H1 (cell line): ENCODE results near the gene SOWAHC. TPM values are rescaled to one million over a fixed set of nuclear protein-coding genes. Genes with fewer than 3 reads are reported as not detected.

Source experiments
- CTCF ChIA-PET: fragments of 300-600 bp; sonication (Branson Sonifier 250); formaldehyde crosslinking; loops from one replicate; lab custom pipeline; 2021; ENCODE audit not compliant: partially characterized antibody; lab: Charles Lee
- POLR2A ChIA-PET: fragments of 300-600 bp; sonication (Branson Sonifier 250); formaldehyde crosslinking; loops from one replicate; lab custom pipeline; 2021; ENCODE audit warnings: inconsistent platforms; ENCODE audit not compliant: partially characterized antibody; lab: Charles Lee
- DNase-seq, 2 experiments: peaks; one replicate each; pipeline versions ENCODE4 v3.0.0 to v3.0.0-alpha.2; 2010 to 2022; ENCODE audit warnings: low spot score in 2 of 2, low read depth in 1 of 2, mixed read lengths in 1 of 2
- FAIRE-seq: peaks from 2 replicates; lab custom pipeline; 2011; peaks lifted over from hg19 to GRCh38; lab: Jason Lieb, UNC
- H2AFZ ChIP-seq: 2 replicates; pipeline ENCODE4 v1.8.1; 2012; ENCODE audit warnings: low read length, inconsistent platforms
- H2AK5ac ChIP-seq: 2 replicates; pipeline ENCODE4 v1.6.1; 2013; ENCODE audit warnings: low read depth, low read length
- H2BK120ac ChIP-seq: replicated peaks from 2 replicates; pipeline ENCODE3; 2013; ENCODE audit warnings: low read depth, low read length, inconsistent platforms
- H2BK12ac ChIP-seq: 2 replicates; pipeline ENCODE4 v1.6.1; 2013; ENCODE audit warnings: low read depth, low read length
- H2BK15ac ChIP-seq: 2 replicates; pipeline ENCODE4 v1.6.1; 2013; ENCODE audit warnings: low read length
- H2BK20ac ChIP-seq: 2 replicates; pipeline ENCODE4 v1.6.1; 2013; ENCODE audit warnings: low read length
- H2BK5ac ChIP-seq: 2 replicates; pipeline ENCODE4 v1.6.1; 2013; ENCODE audit warnings: low read depth, low read length
- H3K14ac ChIP-seq: 2 replicates; pipeline ENCODE4 v1.6.1; 2013; ENCODE audit warnings: inconsistent platforms; ENCODE audit not compliant: insufficient read length
- H3K18ac ChIP-seq: 2 replicates; pipeline ENCODE4 v1.6.1; 2013; ENCODE audit warnings: low read length; ENCODE audit errors: extremely low read depth
- H3K23ac ChIP-seq: 2 replicates; pipeline ENCODE4 v1.6.1; 2013; ENCODE audit warnings: inconsistent platforms; ENCODE audit not compliant: insufficient read length
- H3K23me2 ChIP-seq: 2 replicates; pipeline ENCODE4 v1.6.1; 2013; ENCODE audit warnings: low read depth, low read length
- H3K27ac ChIP-seq: 2 replicates; pipeline ENCODE4 v1.6.1; 2011; ENCODE audit warnings: low read depth, low read length, inconsistent platforms
- H3K27me3 ChIP-seq, 4 experiments: replicated peaks in 1 of 4; 1 replicate in 1 of 4; 2 replicates in 3 of 4; pipeline versions ENCODE4 v1.6.1 to v1.8.1; 2011 to 2013; ENCODE audit warnings: low read length in 3 of 4, mild to moderate bottlenecking in 3 of 4, inconsistent platforms in 2 of 4, mixed read lengths in 2 of 4, moderate library complexity in 1 of 4; ENCODE audit not compliant: control insufficient read depth in 3 of 4, insufficient read depth in 3 of 4; ENCODE audit errors: extremely low read depth in 1 of 4
- H3K36me3 ChIP-seq, 4 experiments: 2 replicates each; pipeline versions ENCODE4 v1.6.1 to v1.8.1; 2011 to 2013; ENCODE audit warnings: mild to moderate bottlenecking in 4 of 4, low read length in 3 of 4, moderate library complexity in 2 of 4, control low read depth in 1 of 4, inconsistent platforms in 1 of 4; ENCODE audit not compliant: insufficient read depth in 4 of 4, control insufficient read depth in 2 of 4
- H3K4ac ChIP-seq: replicated peaks from 2 replicates; pipeline ENCODE3; 2013; ENCODE audit warnings: low read length, low read depth, mixed read lengths, inconsistent platforms; ENCODE audit not compliant: insufficient read length
- H3K4me1 ChIP-seq, 4 experiments: replicated peaks in 1 of 4; 1 replicate in 1 of 4; 2 replicates in 3 of 4; pipeline versions ENCODE4 v1.6.1 to v1.8.1; 2011 to 2013; ENCODE audit warnings: low read length in 3 of 4, inconsistent platforms in 2 of 4, mixed read lengths in 1 of 4; ENCODE audit not compliant: insufficient read depth in 4 of 4, control insufficient read depth in 3 of 4
- H3K4me2 ChIP-seq, 2 experiments: 2 replicates each; pipeline versions ENCODE4 v1.6.1 to v1.8.1; 2011 to 2013; ENCODE audit warnings: low read depth in 2 of 2, low read length in 2 of 2, control low read depth in 1 of 2, inconsistent platforms in 1 of 2, mild to moderate bottlenecking in 1 of 2; ENCODE audit not compliant: insufficient read depth in 1 of 2
- H3K4me3 ChIP-seq, 4 experiments: fragments of 200-600, 300-600 bp in 1 of 4; sonication (generic), shearing (Covaris generic), sonication (Bioruptor Twin) in 1 of 4; 2 replicates each; pipeline versions ENCODE4 v1.5.1 to v1.8.1; 2011 to 2016; ENCODE audit warnings: low read length in 4 of 4, low read depth in 3 of 4, control low read depth in 2 of 4, inconsistent platforms in 2 of 4, mild to moderate bottlenecking in 2 of 4, mixed read lengths in 1 of 4, moderate library complexity in 1 of 4; ENCODE audit not compliant: insufficient read depth in 2 of 4; ENCODE audit errors: extremely low read depth in 1 of 4
- H3K56ac ChIP-seq: replicated peaks from 2 replicates; pipeline ENCODE3; 2013; ENCODE audit warnings: low read depth, mild to moderate bottlenecking, mixed read lengths, low read length, inconsistent platforms; ENCODE audit not compliant: insufficient read length
- H3K79me1 ChIP-seq: 2 replicates; pipeline ENCODE4 v1.6.1; 2013; ENCODE audit warnings: low read depth, low read length, control low read depth
- H3K79me2 ChIP-seq, 2 experiments: 2 replicates each; pipeline versions ENCODE4 v1.6.1 to v1.8.1; 2012 to 2013; ENCODE audit warnings: low read length in 2 of 2, mild to moderate bottlenecking in 2 of 2, inconsistent platforms in 1 of 2; ENCODE audit not compliant: insufficient read depth in 2 of 2, control insufficient read depth in 1 of 2
- H3K9ac ChIP-seq, 4 experiments: replicated peaks in 1 of 4; 1 replicate in 1 of 4; 2 replicates in 3 of 4; pipeline versions ENCODE4 v1.6.1 to v1.8.1; 2011 to 2013; ENCODE audit warnings: low read depth in 3 of 4, low read length in 3 of 4, control low read depth in 2 of 4, mild to moderate bottlenecking in 2 of 4, moderate library complexity in 2 of 4, inconsistent platforms in 1 of 4; ENCODE audit errors: extremely low read depth in 1 of 4
- H3K9me3 ChIP-seq, 2 experiments: 2 replicates each; pipeline versions ENCODE4 v1.6.1 to v1.8.1; 2012 to 2013; ENCODE audit warnings: mild to moderate bottlenecking in 2 of 2, moderate library complexity in 2 of 2, control low read depth in 1 of 2, inconsistent platforms in 1 of 2, low read depth in 1 of 2, low read length in 1 of 2, mixed read lengths in 1 of 2; ENCODE audit not compliant: insufficient read depth in 2 of 2
- H4K20me1 ChIP-seq, 2 experiments: replicated peaks in 1 of 2; 2 replicates each; pipeline versions ENCODE3 to v1.8.1; 2011 to 2013; ENCODE audit warnings: inconsistent platforms in 2 of 2, low read length in 2 of 2, mild to moderate bottlenecking in 1 of 2; ENCODE audit not compliant: insufficient read depth in 2 of 2, control insufficient read depth in 1 of 2
- H4K5ac ChIP-seq: 2 replicates; pipeline ENCODE4 v1.6.1; 2013; ENCODE audit warnings: low read length, low read depth, mixed read lengths, inconsistent platforms; ENCODE audit not compliant: insufficient read length
- H4K8ac ChIP-seq: 2 replicates; pipeline ENCODE4 v1.8.0; 2013; ENCODE audit warnings: mild to moderate bottlenecking, moderate library complexity, low read length, inconsistent platforms; ENCODE audit not compliant: insufficient read depth; ENCODE audit errors: extremely low read depth
- H4K91ac ChIP-seq: replicated peaks from 2 replicates; pipeline ENCODE3; 2013; ENCODE audit warnings: low read length, mixed read lengths, inconsistent platforms; ENCODE audit not compliant: insufficient read length
- BRCA1 ChIP-seq: IDR thresholded peaks from 2 replicates; pipeline ENCODE4 v1.6.1; 2012; ENCODE audit warnings: low read depth, low read length, improper control_type of control experiment
- JUN ChIP-seq: IDR thresholded peaks from 2 replicates; pipeline ENCODE4 v1.6.1; 2011; ENCODE audit warnings: low read depth, mild to moderate bottlenecking, improper control_type of control experiment, low read length
- NANOG ChIP-seq: IDR thresholded peaks from 2 replicates; pipeline ENCODE4 v1.6.1; 2011; ENCODE audit warnings: low read length, low read depth, mild to moderate bottlenecking, inconsistent platforms; ENCODE audit not compliant: insufficient read depth, poor library complexity, severe bottlenecking
- SAP30 ChIP-seq: fragments of 300-600 bp; sonication (generic); IDR thresholded peaks from 2 replicates; pipeline ENCODE4 v1.7.1; 2012; ENCODE audit warnings: low read length, moderate library complexity, mild to moderate bottlenecking, inconsistent platforms; ENCODE audit not compliant: insufficient read depth, insufficient replicate concordance
- YY1 ChIP-seq: IDR thresholded peaks from 2 replicates; pipeline ENCODE4 v1.6.1; 2011; ENCODE audit warnings: low read depth, mild to moderate bottlenecking, low read length
- WGBS, 2 experiments: shearing (Covaris generic) in 1 of 2; methylation state at CpG; one replicate each; pipeline versions ENCODE4 v1.1.6 to v1.1.7; 2013 to 2015; ENCODE audit warnings: low lambda C conversion rate in 2 of 2, mixed read lengths in 2 of 2, inconsistent platforms in 1 of 2, low coverage in 1 of 2, missing lambda C conversion rate in 1 of 2; ENCODE audit not compliant: insufficient replicate concordance in 2 of 2, insufficient coverage in 1 of 2, insufficient read length in 1 of 2; ENCODE audit errors: extremely low coverage in 1 of 2, missing lambda C conversion rate in 1 of 2; 5-methylcytosine and 5-hydroxymethylcytosine counted together
- polyA plus RNA-seq, 7 experiments: library from polyadenylated mRNA; depleted of rRNA in 3 of 7; stranded (reverse) in 5 of 7; unstranded in 2 of 7; fragments of >200 nt in 5 of 7; fragments of 200-250 nt in 2 of 7; gene quantifications; 1 replicate in 5 of 7; 2 replicates in 1 of 7; 4 replicates in 1 of 7; pipeline versions ENCODE4 v1.2.1 to v1.2.3, GENCODE V29; 2011 to 2013; ENCODE audit warnings: missing spikeins in 2 of 7, mixed read lengths in 2 of 7
- total RNA-seq: library from RNA; stranded (reverse); fragmentation: NEBNext Ultra II Directional; extraction: Animal tissue kit (Norgen Biotek cat#: 25700); gene quantifications from 2 replicates; pipeline ENCODE4 v1.2.1, GENCODE V29; 2021

SOWAHC gene
- total and polyA plus RNA-seq, 2 of the 8 experiments (the other 6 are each of a cell fraction or from before 2014, with no cell fraction given), result 3.1 to 17.8 TPM

DNA sequence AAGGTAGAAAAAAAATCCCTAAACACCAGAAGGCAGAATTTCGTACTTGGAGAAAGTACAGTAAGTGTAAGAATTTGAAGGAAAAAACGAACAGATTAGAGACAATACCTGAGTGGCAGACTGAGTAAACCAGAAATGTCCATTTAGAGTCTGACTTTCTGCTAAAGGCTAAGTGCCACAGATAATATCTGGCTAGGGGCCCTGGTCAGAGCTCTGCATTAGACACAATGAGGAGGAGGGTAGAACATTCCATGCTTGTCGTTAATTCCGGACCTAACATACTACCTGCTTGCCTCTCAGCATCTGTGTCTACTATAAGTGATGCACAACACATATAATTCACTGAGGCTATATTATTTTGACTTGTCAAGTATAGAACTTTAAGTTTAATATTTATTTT lies 18.5 kb upstream of the SOWAHC start:
- H3K79me2 ChIP-seq, result peaks cover 0 to 62% of the 10 kb centered on the region in 2 experiments; a peak in 3 of 4 replicates
- H3K36me3 ChIP-seq, result no peaks in the 10 kb centered on the region; a peak in 1 of 8 replicates
- peaks cover 7% of the 10 kb centered on the region for H3K79me1 ChIP-seq
- no peak overlapping the region for H3K56ac ChIP-seq
- H2BK12ac ChIP-seq, result no peak overlapping the region
- no peak overlapping the region for H3K14ac ChIP-seq
- no peak overlapping the region for H3K23ac ChIP-seq
- H2BK5ac ChIP-seq, result no peak overlapping the region
- H3K4me1 ChIP-seq, result 0 out of 7 replicates have a peak, but pooled peaks cover 0 to 5% (median 0%) of the 10 kb centered on the region in 4 experiments
- no peak overlapping the region for H2BK15ac ChIP-seq
- H3K4me2 ChIP-seq, result no peak overlapping the region
- no peak for TF ChIP-seq NANOG
- no peak for TF ChIP-seq YY1
- TF ChIP-seq JUN, result no peak
- no peak for TF ChIP-seq SAP30
- no peak for TF ChIP-seq BRCA1
- peaks cover 4 to 11% of the 10 kb centered on the region in 2 experiments for H4K20me1 ChIP-seq
- no peak overlapping the region for H3K9ac ChIP-seq
- FAIRE-seq, result no peak
- ChIA-PET CTCF (interaction anchor here (0.8 kb wide), 1 partner anchor 49 kb away, joined by 4 read pairs; no protein-coding TSS in a partner anchor), POLR2A (interaction anchor here (1.0 kb wide), 1 partner anchor 18 kb away, joined by 3 read pairs; the partner anchor contains the start of gene SEPTIN10)
- H2BK120ac ChIP-seq, result no peak overlapping the region
- H3K18ac ChIP-seq, result no peak overlapping the region
- WGBS, 2 experiments, result 89% methylated on average over 4 of the region's 4 CpGs; no CpG with 5 or more reads in 1 of the 2 experiments
- H3K4ac ChIP-seq, result no peak overlapping the region
- H3K27me3 ChIP-seq, result no peaks in the 10 kb centered on the region
- no peak overlapping the region for H4K91ac ChIP-seq
- no peak overlapping the region for H2AK5ac ChIP-seq
- H2BK20ac ChIP-seq, result no peak overlapping the region
- H4K8ac ChIP-seq, result no peak overlapping the region
- H3K23me2 ChIP-seq, result no peaks in the 10 kb centered on the region
- no peaks in the 10 kb centered on the region for H3K9me3 ChIP-seq
- DNase-seq, result no peak
- no peak overlapping the region for H2AFZ ChIP-seq
- no peak overlapping the region for H4K5ac ChIP-seq
- H3K4me3 ChIP-seq, result no peak overlapping the region
- H3K27ac ChIP-seq, result no peak overlapping the region
